Activated T-cell treated with anti-CD3 and anti-CD28 coated beads, Interleukin-2, amount 50 U/mL, for 24 hours (primary cell): ENCODE data around the gene EYS.
"Not testable (repeated sequence)": the region's sequence is repeated elsewhere in the genome, so short reads cannot be mapped to it uniquely, and the experiment has no call there.

ENCODE experiments used
- DNase-seq: peaks from one replicate; pipeline ENCODE4 v3.0.0-alpha.2; 2020
- H3K27ac Mint-ChIP-seq: 2 replicates; pipeline ENCODE4 v1.8.0; 2020; ENCODE audit warnings: mild to moderate bottlenecking, mixed read lengths
- H3K27me3 Mint-ChIP-seq: 2 replicates; pipeline ENCODE4 v1.8.0; 2020; ENCODE audit warnings: mixed read lengths
- H3K36me3 Mint-ChIP-seq: 2 replicates; pipeline ENCODE4 v1.8.0; 2020; ENCODE audit warnings: low read depth, mixed read lengths
- H3K4me1 Mint-ChIP-seq: 2 replicates; pipeline ENCODE4 v1.8.0; 2020; ENCODE audit warnings: low read depth, mixed read lengths
- H3K4me3 Mint-ChIP-seq: 2 replicates; pipeline ENCODE4 v1.8.0; 2020; ENCODE audit warnings: mild to moderate bottlenecking, moderate library complexity, mixed read lengths
- H3K9me3 Mint-ChIP-seq: 2 replicates; pipeline ENCODE4 v1.8.0; 2020; ENCODE audit warnings: mixed read lengths

The EYS gene

GRCh38 chr6:64259372-64259771, 1447.7 kb downstream of the EYS start:
- no peak for DNase-seq
- Mint-ChIP-seq H3K27ac (no peak overlapping the region), H3K9me3 (peaks cover 2% of the 10 kb centered on the region), H3K4me1 (no peaks in the 10 kb centered on the region), H3K4me3 (no peak overlapping the region), H3K36me3 (no peaks in the 10 kb centered on the region), H3K27me3 (no peaks in the 10 kb centered on the region)

- Mint-ChIP-seq H3K27me3 (no peaks in the 10 kb centered on the region), H3K4me1 (no peaks in the 10 kb centered on the region), H3K9me3 (no peaks in the 10 kb centered on the region), H3K36me3 (no peaks in the 10 kb centered on the region), H3K4me3 (no peak overlapping the region), H3K27ac (no peak overlapping the region)
- DNase-seq, result no peak
These were observed 1448.3 kb downstream of the EYS start for GRCh38 chr6:64258752-64259151.

GRCh38 chr6:64258302-64258701, 1448.7 kb downstream of the EYS start:
- Mint-ChIP-seq H3K9me3 (no peaks in the 10 kb centered on the region), H3K27me3 (no peaks in the 10 kb centered on the region), H3K27ac (no peak overlapping the region), H3K4me1 (no peaks in the 10 kb centered on the region), H3K4me3 (no peak overlapping the region), H3K36me3 (no peaks in the 10 kb centered on the region)
- no peak for DNase-seq

- Mint-ChIP-seq H3K4me3 (no peak overlapping the region), H3K36me3 (no peaks in the 10 kb centered on the region), H3K27me3 (no peaks in the 10 kb centered on the region), H3K27ac (no peak overlapping the region), H3K4me1 (no peaks in the 10 kb centered on the region), H3K9me3 (no peaks in the 10 kb centered on the region)
- DNase-seq, result no peak
These were observed 1449.4 kb downstream of the EYS start for GRCh38 chr6:64257586-64257985.

- Mint-ChIP-seq H3K36me3 (no peaks in the 10 kb centered on the region), H3K27ac (no peak overlapping the region), H3K4me3 (no peak overlapping the region), H3K9me3 (no peaks in the 10 kb centered on the region), H3K27me3 (no peaks in the 10 kb centered on the region), H3K4me1 (no peaks in the 10 kb centered on the region)
- DNase-seq, result no peak
These were observed 1450.5 kb downstream of the EYS start for GRCh38 chr6:64256483-64256882.

GRCh38 chr6:64255000-64255399, 1452.0 kb downstream of the EYS start:
- Mint-ChIP-seq H3K9me3 (no peaks in the 10 kb centered on the region), H3K4me3 (no peak overlapping the region), H3K4me1 (no peaks in the 10 kb centered on the region), H3K27ac (no peak overlapping the region), H3K27me3 (no peaks in the 10 kb centered on the region), H3K36me3 (no peaks in the 10 kb centered on the region)
- DNase-seq, result no peak

GRCh38 chr6:64254558-64254957, 1452.5 kb downstream of the EYS start:
- H3K27me3 Mint-ChIP-seq, result no peaks in the 10 kb centered on the region
- no peak overlapping the region for H3K27ac Mint-ChIP-seq
- no peaks in the 10 kb centered on the region for H3K36me3 Mint-ChIP-seq
- no peak for DNase-seq
- no peaks in the 10 kb centered on the region for H3K9me3 Mint-ChIP-seq
- H3K4me1 Mint-ChIP-seq, result no peaks in the 10 kb centered on the region
- H3K4me3 Mint-ChIP-seq, result no peak overlapping the region

GRCh38 chr6:64252256-64252655, 1454.8 kb downstream of the EYS start:
- H3K4me3 Mint-ChIP-seq, result no peak overlapping the region
- DNase-seq, result no peak
- no peak overlapping the region for H3K27ac Mint-ChIP-seq
- H3K4me1 Mint-ChIP-seq, result no peaks in the 10 kb centered on the region
- H3K27me3 Mint-ChIP-seq, result no peaks in the 10 kb centered on the region
- H3K9me3 Mint-ChIP-seq, result no peaks in the 10 kb centered on the region
- no peaks in the 10 kb centered on the region for H3K36me3 Mint-ChIP-seq

GRCh38 chr6:64250126-64250525, 1456.9 kb downstream of the EYS start:
- no peak overlapping the region for H3K27ac Mint-ChIP-seq
- no peak overlapping the region for H3K4me3 Mint-ChIP-seq
- H3K9me3 Mint-ChIP-seq, result peaks cover 2% of the 10 kb centered on the region
- no peaks in the 10 kb centered on the region for H3K36me3 Mint-ChIP-seq
- H3K4me1 Mint-ChIP-seq, result no peaks in the 10 kb centered on the region
- no peak for DNase-seq
- H3K27me3 Mint-ChIP-seq, result no peaks in the 10 kb centered on the region

GRCh38 chr6:64249115-64249514, 1457.9 kb downstream of the EYS start:
- H3K9me3 Mint-ChIP-seq, result peaks cover 2% of the 10 kb centered on the region
- no peak overlapping the region for H3K27ac Mint-ChIP-seq
- DNase-seq, result no peak
- no peaks in the 10 kb centered on the region for H3K4me1 Mint-ChIP-seq
- no peaks in the 10 kb centered on the region for H3K27me3 Mint-ChIP-seq
- H3K36me3 Mint-ChIP-seq, result no peaks in the 10 kb centered on the region
- no peak overlapping the region for H3K4me3 Mint-ChIP-seq

GRCh38 chr6:64243618-64244017, 1463.4 kb downstream of the EYS start:
- H3K27me3 Mint-ChIP-seq, result no peaks in the 10 kb centered on the region
- DNase-seq, result no peak
- H3K36me3 Mint-ChIP-seq, result no peaks in the 10 kb centered on the region
- no peak overlapping the region for H3K4me3 Mint-ChIP-seq
- no peak overlapping the region for H3K27ac Mint-ChIP-seq
- peaks cover 18% of the 10 kb centered on the region for H3K9me3 Mint-ChIP-seq
- no peaks in the 10 kb centered on the region for H3K4me1 Mint-ChIP-seq

GRCh38 chr6:64238908-64239307, 1468.1 kb downstream of the EYS start:
- peaks cover 18% of the 10 kb centered on the region for H3K9me3 Mint-ChIP-seq

GRCh38 chr6:64238071-64238470, 1469.0 kb downstream of the EYS start:
- DNase-seq, result no peak
- Mint-ChIP-seq H3K27me3 (no peaks in the 10 kb centered on the region), H3K4me3 (no peak overlapping the region), H3K36me3 (no peaks in the 10 kb centered on the region), H3K4me1 (no peaks in the 10 kb centered on the region), H3K9me3 (peaks cover 18% of the 10 kb centered on the region), H3K27ac (no peak overlapping the region)

More at GRCh38 chr6:64238908-64239307, 1468.1 kb downstream of the EYS start:
- H3K27ac Mint-ChIP-seq, H3K4me3 Mint-ChIP-seq, H3K4me1 Mint-ChIP-seq, DNase-seq, H3K27me3 Mint-ChIP-seq, H3K36me3 Mint-ChIP-seq: not testable (repeated sequence)

- Mint-ChIP-seq H3K27me3 (no peaks in the 10 kb centered on the region), H3K27ac (no peak overlapping the region), H3K4me3 (no peak overlapping the region), H3K36me3 (no peaks in the 10 kb centered on the region), H3K4me1 (no peaks in the 10 kb centered on the region), H3K9me3 (peaks cover 3% of the 10 kb centered on the region)
- no peak for DNase-seq
These were observed 1473.3 kb downstream of the EYS start for GRCh38 chr6:64233746-64234145.

GRCh38 chr6:64231928-64232327, 1475.1 kb downstream of the EYS start:
- no peaks in the 10 kb centered on the region for H3K9me3 Mint-ChIP-seq
- H3K4me3 Mint-ChIP-seq, result no peak overlapping the region
- no peak for DNase-seq
- H3K4me1 Mint-ChIP-seq, result no peaks in the 10 kb centered on the region
- no peak overlapping the region for H3K27ac Mint-ChIP-seq
- no peaks in the 10 kb centered on the region for H3K27me3 Mint-ChIP-seq
- no peaks in the 10 kb centered on the region for H3K36me3 Mint-ChIP-seq

GRCh38 chr6:64230530-64230929, 1476.5 kb downstream of the EYS start:
- Mint-ChIP-seq H3K27ac (no peak overlapping the region), H3K4me1 (no peaks in the 10 kb centered on the region), H3K36me3 (no peaks in the 10 kb centered on the region), H3K27me3 (no peaks in the 10 kb centered on the region), H3K9me3 (no peaks in the 10 kb centered on the region), H3K4me3 (no peak overlapping the region)
- DNase-seq, result no peak
